NT2/D1 (cell line): Measurements from ENCODE around the gene ITGA1.

Experiments used
- SUZ12 ChIP-seq: IDR thresholded peaks from 2 replicates; pipeline ENCODE4 v1.6.1; 2011; ENCODE audit not compliant: insufficient read length, insufficient read depth; ENCODE audit errors: extremely low read depth
- YY1 ChIP-seq: IDR thresholded peaks from 2 replicates; pipeline ENCODE4 v1.6.1; 2011; ENCODE audit not compliant: insufficient read length, insufficient read depth
- ZNF274 ChIP-seq: IDR thresholded peaks from 2 replicates; pipeline ENCODE4 v1.6.1; 2011; ENCODE audit warnings: mild to moderate bottlenecking, low read depth, low read length

- no peak for TF ChIP-seq YY1
- no peak for TF ChIP-seq ZNF274
- no peak for TF ChIP-seq SUZ12
Observed at GRCh38 chr5:52839285-52839684, 51.6 kb downstream of the ITGA1 start.
